GM18909 (cell line): ENCODE results near the gene PAPOLG.
A peak's percentile ranks its signal among the peaks of the same experiment; 100 is the strongest.

Experiments
- ATAC-seq: cut with Tn5 transposase; IDR thresholded peaks from one replicate; pipeline ENCODE4 v1.9.1; 2021; ENCODE audit warnings: mild to moderate bottlenecking; ENCODE audit not compliant: unreplicated experiment, poor library complexity

Gene PAPOLG

DNA sequence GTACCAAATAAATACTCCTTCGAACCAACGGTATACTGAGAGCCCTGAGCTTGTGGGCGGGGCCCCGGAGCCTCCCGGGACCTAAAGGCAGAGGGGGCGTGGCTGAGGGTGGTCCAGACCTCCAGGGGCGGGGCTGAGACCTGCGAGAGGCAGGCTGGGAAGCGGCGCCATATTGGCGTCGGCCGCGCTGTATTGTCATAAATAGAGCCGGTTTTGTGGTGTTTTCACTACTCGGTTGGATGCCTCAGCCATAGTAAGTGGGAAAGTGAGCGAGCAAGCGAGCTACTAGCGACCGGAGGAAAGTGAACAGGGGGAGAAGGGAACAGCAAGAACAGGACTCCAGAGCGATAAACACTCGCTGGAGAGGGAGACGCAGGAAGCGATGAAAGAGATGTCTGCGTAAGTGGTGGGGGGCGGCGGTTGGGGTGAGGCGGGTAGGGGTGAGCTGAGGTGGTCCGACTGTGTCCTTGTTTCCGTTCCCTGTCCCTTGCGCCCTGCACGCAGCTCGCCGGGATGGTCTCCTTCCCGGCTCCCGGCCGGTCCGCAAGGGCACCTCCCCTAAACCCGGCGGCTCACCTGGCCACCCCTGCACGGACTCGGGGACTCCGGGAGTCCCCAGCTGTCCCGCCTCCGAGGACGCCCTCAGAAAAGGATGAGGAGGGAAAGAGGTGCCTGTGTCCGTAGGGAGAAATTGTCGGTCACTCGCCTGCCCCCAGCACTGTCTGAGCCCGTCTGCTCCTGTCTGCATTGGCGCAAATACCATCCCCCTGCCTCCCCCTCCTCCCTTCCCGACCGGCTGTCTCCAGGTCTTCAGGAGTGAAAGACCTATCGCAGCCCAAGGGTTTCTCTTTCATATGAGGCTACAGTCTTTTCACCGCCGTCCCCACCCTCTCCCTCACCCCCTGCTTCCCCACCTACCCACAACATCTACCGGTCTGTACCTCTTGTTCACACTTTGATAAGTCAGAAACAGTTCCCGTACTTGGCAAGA, at the start of gene PAPOLG:
TSS of gene PAPOLG (plus strand) at position 172 of the 991 bp plus-strand sequence. CDS start at position 383, 211 bp downstream.
- ATAC-seq, result peak; percentile 100

DNA sequence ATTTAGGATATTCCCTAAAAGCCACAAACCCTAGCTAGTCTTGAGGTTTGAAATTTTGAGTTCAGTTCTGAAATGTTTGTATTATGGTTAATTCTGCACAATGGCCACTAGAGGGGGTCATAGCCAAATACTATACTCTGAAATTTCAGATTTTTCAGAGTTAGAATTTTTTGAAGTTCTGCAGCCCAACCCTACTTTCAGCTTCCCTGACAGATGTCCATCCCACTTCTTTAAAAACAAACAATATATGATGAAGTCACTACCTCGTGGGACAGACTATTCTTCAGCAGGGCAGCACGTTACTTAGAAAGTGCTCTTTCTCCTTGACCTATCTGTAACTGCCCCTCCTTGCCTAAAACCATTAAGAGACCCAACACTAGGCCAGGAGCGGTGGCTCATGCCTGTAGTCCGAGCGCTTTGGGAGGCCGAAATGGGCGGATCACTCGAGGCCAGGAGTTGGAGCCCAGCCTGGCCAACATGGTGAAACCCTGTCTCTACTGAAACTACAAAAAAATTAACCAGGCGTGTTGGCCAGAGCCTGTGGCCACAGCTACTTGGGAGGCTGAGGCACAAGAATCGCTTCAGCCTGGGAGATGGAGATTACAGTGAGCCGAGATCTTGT, 48.2 kb upstream of the PAPOLG start:
- ATAC-seq, result no peak

DNA sequence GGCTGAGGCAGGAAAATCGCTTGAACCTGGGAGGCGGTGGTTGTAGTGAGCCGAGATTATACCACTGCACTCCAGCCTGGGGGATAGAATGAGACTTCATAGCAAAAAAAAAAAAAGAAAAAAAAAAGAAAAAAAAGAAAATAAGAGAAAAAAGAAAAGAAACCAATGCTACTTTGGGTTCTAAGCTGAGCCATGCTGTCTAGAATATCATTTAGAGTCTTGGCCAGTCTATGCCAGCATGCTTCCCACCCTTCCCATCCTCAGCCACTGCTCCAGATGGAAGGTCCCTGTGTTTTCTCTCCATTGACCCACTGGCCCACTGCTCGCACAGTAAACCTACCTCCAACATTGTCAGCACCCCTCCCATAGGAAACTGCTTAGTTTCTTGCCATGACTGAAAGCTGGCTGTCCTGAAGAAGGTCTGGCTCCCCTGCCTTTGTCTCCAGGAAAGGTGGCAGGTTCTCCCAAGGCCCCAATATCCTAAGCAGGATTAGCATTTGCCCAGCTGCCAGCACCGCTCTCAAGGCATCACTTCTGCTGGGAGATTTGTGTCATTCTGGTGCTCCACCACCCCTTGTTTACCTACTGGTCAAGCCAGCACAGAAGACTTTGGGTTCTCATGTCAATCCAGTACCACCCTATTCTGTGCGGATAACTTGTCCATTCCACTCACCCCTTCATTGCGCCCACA, 47.3 kb upstream of the PAPOLG start:
- ATAC-seq, result no peak

DNA sequence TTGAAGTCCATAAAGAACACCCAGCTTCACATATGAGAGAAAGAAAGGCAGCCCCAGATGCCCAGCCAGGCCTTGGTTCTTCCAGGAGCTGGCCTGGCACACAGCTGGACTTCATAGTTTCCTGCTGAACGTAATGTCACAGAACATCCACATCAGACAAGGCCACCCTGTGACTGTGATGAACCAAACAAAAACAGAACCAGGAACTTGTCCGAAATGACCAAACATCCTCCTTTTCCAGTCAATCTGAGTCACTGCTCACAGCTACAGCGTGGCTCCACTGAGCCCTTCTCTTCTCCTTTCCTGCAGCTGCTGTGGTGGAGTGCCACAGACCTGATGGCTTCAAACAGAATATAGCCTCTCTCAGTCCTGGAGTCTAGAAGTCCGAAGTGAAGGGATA, 45.4 kb upstream of the PAPOLG start:
- no peak for ATAC-seq

DNA sequence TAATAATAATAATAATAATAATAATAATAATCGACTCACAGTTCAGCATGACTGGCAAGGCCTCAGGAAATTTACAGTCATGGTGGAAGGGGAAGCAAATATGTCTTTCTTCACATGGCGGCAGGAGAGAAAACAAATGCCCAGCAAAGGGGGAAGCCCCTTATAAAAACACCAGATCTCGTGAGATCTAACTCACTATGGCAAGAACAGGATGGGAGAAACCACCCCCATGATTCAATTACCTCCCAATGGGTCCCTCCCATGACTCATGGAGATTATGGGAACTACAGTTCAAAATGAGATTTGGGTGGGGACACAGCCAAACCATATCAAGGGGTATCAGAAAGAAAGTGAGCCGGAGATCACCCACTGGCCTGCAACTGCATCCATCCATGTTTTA, 40.5 kb upstream of the PAPOLG start:
- ATAC-seq, result no peak

DNA sequence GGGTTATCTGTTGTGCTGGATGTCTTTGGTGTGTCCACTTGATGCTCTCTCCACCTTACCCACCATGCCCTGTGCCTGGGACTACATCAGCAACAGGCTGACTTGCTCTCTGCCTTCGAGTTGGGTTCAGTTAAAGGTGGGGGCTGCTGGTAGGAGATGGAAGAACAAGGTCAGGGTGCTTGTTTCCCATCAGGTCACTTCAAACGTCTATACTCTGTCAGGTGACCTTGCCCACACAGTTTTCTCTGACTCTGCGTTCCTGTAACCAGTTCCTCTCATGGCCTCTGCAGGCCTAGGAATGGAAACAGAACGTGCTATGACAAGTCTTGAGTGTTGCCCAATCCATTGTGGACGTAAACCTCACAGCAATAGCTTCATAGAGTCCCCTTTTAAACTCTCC, 38.4 kb upstream of the PAPOLG start:
- ATAC-seq, result no peak

DNA sequence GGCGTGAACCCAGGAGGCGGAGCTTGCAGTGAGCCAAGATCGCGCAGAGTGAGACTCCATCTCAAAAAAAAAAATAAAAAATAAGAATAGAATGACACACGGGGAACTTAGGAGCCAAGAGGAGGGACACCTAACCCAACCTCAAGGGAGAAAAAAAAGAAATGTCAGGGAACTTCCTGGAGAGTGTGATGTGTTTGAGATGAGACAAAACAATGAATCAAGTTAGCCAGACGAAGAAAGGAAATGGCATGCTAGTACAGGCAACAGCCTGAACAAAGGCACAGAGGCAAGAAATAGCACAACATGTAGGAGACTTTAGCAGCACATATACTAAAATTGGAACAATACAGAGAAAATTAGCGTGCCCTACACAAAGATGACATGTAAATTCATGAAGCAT, 36.7 kb upstream of the PAPOLG start:
- ATAC-seq, result no peak

DNA sequence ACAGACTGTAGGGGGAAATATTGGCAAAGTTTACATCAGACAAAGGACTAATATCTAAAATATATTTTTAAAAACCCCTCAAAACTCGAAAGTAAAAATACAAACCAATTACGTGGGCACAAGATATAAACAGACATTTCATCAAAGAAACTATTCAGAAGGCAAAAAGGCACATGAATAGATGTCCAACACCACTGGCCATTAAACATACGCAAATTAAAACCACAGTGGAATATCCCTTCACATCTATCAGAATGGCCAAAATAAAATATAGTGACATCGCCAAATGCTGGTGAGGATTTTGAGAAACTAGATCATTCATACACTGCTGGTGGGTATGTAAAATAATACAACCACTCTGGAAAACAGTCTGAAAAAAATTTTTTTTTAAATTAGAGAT, 30.6 kb upstream of the PAPOLG start:
- no peak for ATAC-seq

DNA sequence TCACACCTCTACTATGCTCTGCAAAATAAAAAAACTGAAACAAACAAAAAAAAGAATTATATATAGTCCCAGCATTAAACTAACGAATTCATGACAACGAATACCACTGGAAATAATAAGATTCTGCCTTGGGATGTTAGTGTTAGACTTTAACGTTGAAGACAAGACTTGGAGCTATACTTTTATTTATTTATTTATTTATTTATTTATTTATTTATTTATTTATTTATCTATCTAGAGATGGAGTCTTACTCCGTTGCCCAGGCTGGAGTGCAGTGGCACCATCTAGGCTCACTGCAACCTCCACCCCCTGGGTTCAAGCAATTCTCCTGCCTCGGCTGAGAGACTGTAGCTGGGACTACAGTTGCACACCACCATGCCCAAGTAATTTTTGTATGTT, 27.2 kb upstream of the PAPOLG start:
- ATAC-seq, result no peak

DNA sequence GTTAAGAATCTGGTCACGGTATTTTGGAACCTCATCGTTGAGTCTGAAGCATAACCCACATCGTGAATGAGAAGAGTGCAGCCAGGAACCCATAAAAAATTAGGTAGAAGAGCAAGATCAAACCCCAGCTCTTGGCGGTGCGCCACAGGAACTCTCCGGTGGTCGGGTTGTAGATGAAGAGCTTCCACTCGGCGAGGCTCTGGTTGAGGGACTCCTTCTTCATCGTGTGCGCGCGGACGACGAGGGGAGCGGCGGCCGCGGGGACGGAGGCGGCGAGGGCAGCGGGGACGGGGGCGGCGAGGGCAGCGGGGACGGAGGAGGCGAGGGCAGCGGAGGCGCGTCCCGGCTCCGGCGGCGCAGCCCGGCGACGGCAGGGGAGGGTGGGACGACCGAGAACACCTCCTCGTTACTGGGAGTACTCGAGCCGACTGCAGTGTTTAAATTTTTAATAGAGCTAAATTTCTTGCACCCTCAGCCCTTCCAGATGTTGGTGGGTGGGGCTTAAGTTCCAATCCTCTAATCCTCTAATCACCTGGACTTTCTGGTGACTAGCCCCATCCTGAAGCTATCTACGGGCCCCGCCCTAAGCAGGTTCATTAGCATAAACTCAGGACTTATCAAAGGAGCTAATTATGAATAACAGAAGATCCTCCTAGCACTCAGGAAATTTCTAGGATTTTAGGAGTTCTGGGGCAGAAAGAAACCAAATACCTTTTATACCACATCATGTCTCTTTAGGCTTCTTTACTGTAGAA, 20.4 kb upstream of the PAPOLG start:
- ATAC-seq, result no peak

DNA sequence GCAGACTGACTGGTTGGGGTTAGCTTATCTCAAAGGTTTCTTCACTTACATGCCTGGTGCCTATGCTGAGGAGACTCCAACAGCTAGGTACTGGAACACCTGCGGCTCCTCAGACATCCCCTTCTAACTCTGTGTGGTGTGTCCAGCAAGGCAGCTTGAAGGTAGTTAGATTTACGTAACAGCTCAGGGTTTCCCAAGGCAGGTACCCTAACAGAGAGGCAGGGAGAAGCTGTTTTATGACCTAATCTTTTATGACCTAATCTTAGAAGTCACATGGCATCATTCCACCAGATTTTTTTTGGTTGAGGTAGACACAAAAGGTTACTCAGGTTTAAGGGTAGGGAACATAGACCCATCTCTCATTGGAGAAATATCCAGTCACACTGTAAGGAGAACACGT, 17.4 kb upstream of the PAPOLG start:
- no peak for ATAC-seq

DNA sequence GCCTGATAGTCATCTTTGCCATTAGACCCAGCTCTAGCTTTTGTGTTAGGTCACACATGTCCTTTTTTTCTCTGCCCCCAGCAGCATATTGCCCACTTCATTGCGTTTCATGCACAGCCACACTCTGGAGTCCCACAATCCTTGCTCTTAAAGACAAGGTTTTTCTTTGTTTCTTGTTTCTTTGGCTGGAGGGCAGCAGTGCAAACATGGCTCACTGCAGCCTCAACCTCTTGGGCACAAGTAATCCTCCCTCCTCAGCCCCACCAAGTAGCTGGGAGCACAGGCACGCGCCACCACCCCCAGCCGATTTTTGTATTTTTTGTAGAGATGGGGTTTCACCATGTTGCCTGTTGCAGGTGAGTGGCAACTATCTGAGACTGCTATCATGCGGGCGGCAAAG, 16.9 kb upstream of the PAPOLG start:
- no peak for ATAC-seq

DNA sequence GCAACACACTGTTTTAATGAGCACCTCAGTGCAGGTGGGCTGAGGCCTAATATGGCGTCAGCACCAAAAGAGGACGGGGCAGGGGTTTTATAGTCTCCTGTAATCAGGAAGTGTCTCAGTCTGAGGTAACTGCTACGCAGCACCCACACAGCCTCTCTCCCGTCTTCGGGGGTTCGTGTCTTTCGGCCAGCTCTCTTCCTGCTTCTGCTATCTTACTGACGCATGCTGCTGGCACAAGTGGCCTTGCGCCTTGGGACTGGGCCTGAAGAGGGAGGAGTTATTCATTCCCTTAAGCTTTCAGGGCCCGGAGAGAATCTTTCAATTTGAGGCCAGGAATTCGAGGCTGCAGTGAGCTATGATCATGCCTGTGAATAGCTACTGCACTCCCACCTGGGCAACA, 14.5 kb upstream of the PAPOLG start:
- no peak for ATAC-seq

DNA sequence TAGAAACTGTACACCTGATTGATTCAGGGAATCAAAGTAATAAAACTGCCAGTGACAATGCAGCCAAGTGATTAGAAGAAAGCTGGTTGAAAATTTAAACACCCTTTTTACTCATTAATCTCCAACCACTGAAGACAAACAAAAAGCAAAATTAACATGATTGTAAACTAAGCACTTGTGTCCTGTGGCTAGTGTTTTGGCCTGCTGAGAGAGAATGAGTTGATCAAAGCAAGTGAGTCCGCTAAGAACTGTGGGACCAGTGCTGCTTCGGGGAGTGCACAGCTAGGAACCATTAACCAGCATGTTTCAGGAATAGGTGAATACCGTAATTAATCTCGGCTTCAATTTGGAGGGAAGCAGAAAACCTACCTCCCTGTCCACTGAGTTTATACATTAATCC, 13.6 kb upstream of the PAPOLG start:
- ATAC-seq, result no peak

DNA sequence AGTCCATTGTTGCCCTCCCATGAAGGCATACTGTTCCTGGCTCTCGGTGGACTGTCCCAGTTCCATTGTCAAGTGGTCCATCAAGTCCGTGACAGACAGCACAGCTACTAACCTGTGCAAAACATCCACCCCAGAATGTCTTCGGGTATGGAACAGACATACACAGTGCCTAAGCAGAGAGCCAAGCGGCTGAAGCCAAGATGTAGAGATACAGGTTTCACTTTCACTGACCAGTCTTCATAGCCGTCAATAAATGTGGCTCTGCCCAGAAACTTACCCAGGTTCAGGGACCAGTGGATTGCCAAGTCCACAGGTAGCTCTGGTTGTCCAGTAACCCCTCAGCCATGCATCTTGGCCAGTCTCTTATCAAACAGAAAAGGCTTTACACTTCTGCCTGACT, 10.7 kb upstream of the PAPOLG start:
- ATAC-seq, result no peak

DNA sequence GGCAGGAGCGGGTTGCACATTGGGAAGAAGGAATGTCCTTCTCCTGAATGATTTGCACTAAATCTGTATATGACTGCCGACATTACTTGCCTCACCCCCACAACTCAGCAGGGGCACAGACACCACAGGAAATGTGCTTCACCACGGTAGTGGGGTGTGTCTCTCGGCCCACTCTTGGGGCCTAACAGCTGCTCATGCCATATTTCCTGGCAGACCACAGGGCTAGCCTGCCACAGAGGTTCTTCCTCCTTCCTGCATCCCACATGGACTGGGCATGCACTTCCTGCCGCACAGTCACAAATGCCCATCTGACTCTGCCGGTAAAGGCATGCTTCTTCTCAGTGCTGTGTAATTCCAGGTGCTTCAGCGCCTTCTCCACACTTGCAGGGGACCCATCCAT, 10.3 kb upstream of the PAPOLG start:
- ATAC-seq, result no peak

DNA sequence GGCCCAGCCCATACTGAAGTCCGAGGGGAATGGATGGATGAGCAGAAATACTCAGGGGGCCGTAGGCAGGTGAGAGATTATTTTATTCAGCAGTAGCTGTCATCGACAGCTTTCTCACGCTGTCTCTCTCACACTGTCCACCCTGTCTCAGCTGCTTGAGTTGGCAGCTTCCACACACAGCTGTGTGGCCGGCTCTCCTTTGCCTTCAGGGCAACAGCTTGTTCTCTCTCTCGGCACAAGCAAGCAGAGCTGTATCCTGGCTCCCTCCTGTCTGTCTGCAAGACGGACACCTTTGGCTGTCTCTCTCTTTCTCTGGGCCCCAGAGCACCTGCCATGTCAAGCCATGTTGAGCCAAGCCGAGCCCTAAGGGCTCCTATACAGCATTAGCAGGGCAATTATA, 9.8 kb upstream of the PAPOLG start:
- no peak for ATAC-seq

DNA sequence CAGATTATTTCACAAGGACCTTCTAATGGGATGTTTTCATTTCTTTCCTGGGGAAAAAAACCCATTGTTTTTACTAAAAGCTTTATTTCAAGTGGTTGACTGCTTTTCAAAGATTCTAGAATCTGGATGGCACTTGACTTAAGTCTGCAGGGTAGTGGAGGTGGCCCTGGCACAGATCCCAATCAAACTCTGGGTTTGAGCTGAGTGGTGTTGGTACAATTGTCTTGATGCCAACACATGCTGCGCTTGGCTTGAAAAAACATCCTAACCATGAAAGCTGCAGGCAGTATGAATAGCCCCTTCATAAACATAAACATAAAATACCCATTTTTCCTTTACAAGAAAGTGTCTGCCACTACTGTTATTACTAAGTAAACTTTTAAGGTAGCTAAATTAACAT, 3.6 kb downstream of the PAPOLG start:
- no peak for ATAC-seq

DNA sequence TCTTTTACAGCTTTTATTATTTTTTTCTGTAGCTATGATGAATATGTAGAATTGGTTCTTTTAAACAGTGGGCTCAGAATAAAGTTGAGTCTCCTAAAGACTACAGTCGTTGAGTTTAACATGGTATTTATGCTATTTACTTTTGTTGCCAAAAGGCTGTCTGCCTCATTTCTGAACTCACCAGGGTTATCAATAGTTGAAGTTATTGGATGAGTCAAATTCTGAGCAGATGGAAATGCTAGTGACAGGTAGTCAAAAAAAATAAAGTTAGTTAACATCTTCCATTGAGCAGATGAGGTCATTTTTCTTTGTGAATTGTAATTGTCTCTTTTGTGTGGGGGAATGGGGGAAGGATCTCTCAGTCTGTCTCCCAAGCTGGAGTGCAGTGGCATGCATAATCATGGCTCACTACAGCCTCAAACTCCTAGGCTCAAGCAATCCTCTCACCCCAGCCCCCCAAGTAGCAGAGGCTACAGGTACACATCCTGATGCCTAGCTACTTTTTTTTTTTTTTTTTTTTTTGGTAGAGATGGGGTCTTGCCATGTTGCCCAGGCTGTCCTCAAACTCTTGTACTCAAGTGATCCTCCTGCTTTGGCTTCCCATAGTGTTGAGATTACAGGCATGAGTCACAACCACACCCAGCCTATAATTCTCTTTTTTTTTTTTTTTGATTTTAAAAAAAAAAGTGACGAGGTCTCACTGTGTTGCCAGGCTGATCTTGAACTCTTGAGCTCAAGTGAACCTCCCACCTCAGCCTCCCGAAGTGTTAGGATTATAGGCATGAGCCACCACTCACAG, 8.9 kb downstream of the PAPOLG start:
- ATAC-seq, result no peak

DNA sequence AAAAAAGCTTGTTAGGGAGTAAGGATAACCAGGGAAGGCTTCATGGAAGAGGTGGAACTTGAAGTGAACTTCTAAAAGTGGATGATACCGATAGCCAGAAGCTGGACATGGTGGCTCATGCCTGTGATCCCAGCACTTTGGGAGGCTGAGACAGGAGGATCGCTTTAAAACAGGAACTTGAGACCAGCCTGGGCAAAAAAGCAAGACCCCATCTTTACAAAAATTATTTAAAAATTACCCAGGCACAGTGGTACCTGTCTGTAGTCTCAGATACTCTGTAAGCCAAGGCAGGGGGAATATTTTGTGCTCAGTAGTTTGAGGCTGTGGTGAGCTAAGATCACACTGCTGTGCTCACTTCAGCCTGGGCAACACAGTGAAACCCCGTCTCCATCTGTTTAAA, 10.2 kb downstream of the PAPOLG start:
- no peak for ATAC-seq
